GM12878 (cell line): Measurements from ENCODE around the gene OCA2. TPM values are rescaled to one million over a fixed set of nuclear protein-coding genes. Genes with fewer than 3 reads are reported as not detected.

ENCODE experiments used
- ATAC-seq: fragments of 200-7000 bp; cut with Tn5 transposase; 3 replicates; pipeline ENCODE4 v1.9.1; 2020; ENCODE audit warnings: mild to moderate bottlenecking, moderate library complexity
- Bru-seq: library from RNA; stranded (reverse); fragments of 400-500 nt; gene quantifications from one replicate; lab custom pipeline; 2021; lab: Mats Ljungman, UMichigan
- BruChase-seq, 2 experiments: library from RNA; stranded (reverse); fragments of 400-500 nt; gene quantifications; one replicate each; lab custom pipeline; 2021; lab: Mats Ljungman, UMichigan
- BruUV-seq: library from RNA; stranded (reverse); fragments of 400-500 nt; replicated peaks from 2 replicates; lab custom pipeline; 2021; lab: Mats Ljungman, UMichigan
- CTCF ChIA-PET: fragments of 300-600 bp; sonication (Branson Sonifier 250); formaldehyde crosslinking; extraction: SDS; loops from one replicate; lab custom pipeline; 2021; ENCODE audit warnings: inconsistent platforms; lab: Yijun Ruan, JAX
- POLR2A ChIA-PET: fragments of 350-600 bp; formaldehyde crosslinking; extraction: SDS; loops from one replicate; lab custom pipeline; 2021; ENCODE audit warnings: inconsistent platforms; lab: Charles Lee
- RAD21 ChIA-PET: fragments of 300-600 bp; sonication (Branson Sonifier 250); formaldehyde crosslinking; loops from one replicate; lab custom pipeline; 2023; ENCODE audit warnings: antibody characterized with exemption; ENCODE audit not compliant: unreplicated experiment; lab: Charles Lee
- SMC1A ChIA-PET: fragments of 300-600 bp; sonication (Branson Sonifier 250); formaldehyde crosslinking; loops from one replicate; lab custom pipeline; 2023; ENCODE audit not compliant: unreplicated experiment, uncharacterized antibody; lab: Charles Lee
- DNase-seq: peaks from one replicate; pipeline ENCODE4 v3.0.0-alpha.2; 2011; ENCODE audit warnings: low read depth, low spot score
- FAIRE-seq: peaks from 3 replicates; lab custom pipeline; 2011; peaks lifted over from hg19 to GRCh38; lab: Jason Lieb, UNC
- H2AFZ ChIP-seq: 2 replicates; pipeline ENCODE4 v1.6.0; 2011; ENCODE audit warnings: low read depth, low read length, control low read depth; ENCODE audit not compliant: control insufficient read depth
- H3K27ac ChIP-seq: 2 replicates; pipeline ENCODE4 v1.5.1; 2011; ENCODE audit warnings: control low read depth; ENCODE audit not compliant: control insufficient read depth, insufficient read depth
- H3K27me3 ChIP-seq, 2 experiments: replicated peaks in 1 of 2; 2 replicates each; pipeline versions ENCODE4 v1.6.0 to v1.6.1; 2011; ENCODE audit warnings: low read length in 1 of 2; ENCODE audit not compliant: control insufficient read depth in 2 of 2, insufficient read depth in 2 of 2
- H3K36me3 ChIP-seq, 2 experiments: 2 replicates each; pipeline ENCODE4 v1.5.1; 2011; ENCODE audit warnings: low read length in 1 of 2; ENCODE audit not compliant: control insufficient read depth in 2 of 2, insufficient read depth in 2 of 2
- H3K4me1 ChIP-seq: 2 replicates; pipeline ENCODE4 v1.6.1; 2011; ENCODE audit warnings: mild to moderate bottlenecking, low read length, moderate library complexity, mixed read lengths; ENCODE audit not compliant: control insufficient read depth, insufficient read depth
- H3K4me2 ChIP-seq: 2 replicates; pipeline ENCODE4 v1.6.0; 2011; ENCODE audit warnings: control low read depth; ENCODE audit not compliant: control insufficient read depth, insufficient read depth
- H3K4me3 ChIP-seq: fragments of 200-600 bp; sonication (generic); 2 replicates; pipeline ENCODE4 v1.5.1; 2016
- H3K79me2 ChIP-seq: 2 replicates; pipeline ENCODE4 v1.6.0; 2011; ENCODE audit warnings: low read length; ENCODE audit not compliant: control insufficient read depth, insufficient read depth
- H3K9ac ChIP-seq: 2 replicates; pipeline ENCODE4 v1.8.0; 2011; ENCODE audit warnings: low read length, control low read depth, mixed read lengths; ENCODE audit not compliant: control insufficient read depth, insufficient read depth
- H3K9me3 ChIP-seq: replicated peaks from 3 replicates; pipeline ENCODE4 v1.5.1; 2011; ENCODE audit warnings: mild to moderate bottlenecking, low read length; ENCODE audit not compliant: control insufficient read depth, insufficient read depth
- H4K20me1 ChIP-seq: 2 replicates; pipeline ENCODE4 v1.6.0; 2011; ENCODE audit not compliant: control insufficient read depth, insufficient read depth
- CHD1 ChIP-seq: IDR thresholded peaks from 2 replicates; pipeline ENCODE4 v1.6.1; 2012; ENCODE audit warnings: low read depth, low read length, improper control_type of control experiment
- E2F4 ChIP-seq: IDR thresholded peaks from 2 replicates; pipeline ENCODE4 v1.6.1; 2012; ENCODE audit warnings: low read depth, low read length, improper control_type of control experiment
- HSF1 ChIP-seq: fragments of 150-350 bp; IDR thresholded peaks from 2 replicates; pipeline ENCODE4 v1.6.1; 2014; ENCODE audit warnings: mild to moderate bottlenecking, low read depth, low read length
- IKZF2 ChIP-seq, 2 experiments: fragments of 450-650 bp; IDR thresholded peaks; 2 replicates each; pipeline ENCODE4 v1.6.1; 2017; ENCODE audit warnings: mild to moderate bottlenecking in 2 of 2, moderate library complexity in 2 of 2
- NR2F1 ChIP-seq: fragments of 450-650 bp; conservative IDR thresholded peaks from 2 replicates; pipeline ENCODE4 v1.6.1; 2017; ENCODE audit warnings: mild to moderate bottlenecking
- RELA ChIP-seq: fragments of 450-650 bp; IDR thresholded peaks from 2 replicates; pipeline ENCODE4 v1.8.0; 2014; ENCODE audit warnings: borderline replicate concordance; ENCODE audit not compliant: partially characterized antibody
- SMAD5 ChIP-seq: IDR thresholded peaks from 2 replicates; pipeline ENCODE4 v1.6.1; 2016; ENCODE audit warnings: antibody characterized with exemption, low read depth
- SP1 ChIP-seq: IDR thresholded peaks from one replicate; pipeline ENCODE4 v1.6.1; 2011; ENCODE audit warnings: low read depth, low read length
- SPI1 ChIP-seq: IDR thresholded peaks from 2 replicates; pipeline ENCODE4 v1.6.1; 2011; ENCODE audit warnings: low read depth, mild to moderate bottlenecking, low read length, moderate library complexity, borderline replicate concordance; ENCODE audit not compliant: insufficient read depth
- SUPT20H ChIP-seq: IDR thresholded peaks from 2 replicates; pipeline ENCODE4 v1.6.1; 2011; ENCODE audit warnings: low read depth, mild to moderate bottlenecking, low read length, moderate library complexity, borderline replicate concordance; ENCODE audit not compliant: control insufficient read depth
- TCF7 ChIP-seq: IDR thresholded peaks from 2 replicates; pipeline ENCODE4 v1.6.1; 2014; ENCODE audit warnings: antibody characterized with exemption, borderline replicate concordance
- ZNF207 ChIP-seq: fragments of 450-650 bp; IDR thresholded peaks from 2 replicates; pipeline ENCODE4 v1.6.1; 2014; ENCODE audit warnings: antibody characterized with exemption, mild to moderate bottlenecking, borderline replicate concordance
- ZNF217 ChIP-seq: fragments of 450-650 bp; IDR thresholded peaks from 2 replicates; pipeline ENCODE4 v1.6.1; 2017; ENCODE audit warnings: antibody characterized with exemption, mild to moderate bottlenecking
- ZNF384 ChIP-seq: IDR thresholded peaks from 2 replicates; pipeline ENCODE4 v1.6.1; 2012; ENCODE audit warnings: low read depth, mild to moderate bottlenecking, low read length, improper control_type of control experiment, borderline replicate concordance
- WGBS: methylation state at CpG from one replicate; pipeline ENCODE4 v1.1.6; 2016; ENCODE audit warnings: low lambda C conversion rate; ENCODE audit not compliant: insufficient replicate concordance, insufficient coverage; ENCODE audit errors: missing lambda C conversion rate; 5-methylcytosine and 5-hydroxymethylcytosine counted together
- in situ Hi-C: fragments of 300-500 bp; cut with MboI; formaldehyde crosslinking; loops from 9 replicates; pipeline ENCODE4 v1.14.3; 2018; ENCODE audit warnings: mixed read lengths
- intact Hi-C: fragments of 100-400 bp; cut with micrococcal nuclease; formaldehyde crosslinking; loops from one replicate; pipeline ENCODE4 v1.14.2; 2022; ENCODE audit not compliant: unreplicated experiment
- long read RNA-seq, 2 experiments: library from polyadenylated mRNA; unstranded; transcript quantifications; one replicate each; pipeline ENCODE4 v2.0.0, GENCODE V29; 2019 to 2020
- polyA minus RNA-seq, 3 experiments: library from RNA; depleted of rRNA, polyadenylated mRNA; stranded (reverse); fragments of >200 nt; gene quantifications; 2 replicates each; pipeline ENCODE4 v1.2.3, GENCODE V29; 2011
- polyA plus RNA-seq, 11 experiments: library from polyadenylated mRNA; depleted of rRNA in 4 of 11; unstranded in 6 of 11; stranded (reverse) in 5 of 11; fragments of >200 nt; fragmentation: Nextera tagmentation in 4 of 11; fragmentation: Illumina TruSeq in 1 of 11; extraction: Ambion mirVana in 4 of 11; extraction: Trizol in 1 of 11; gene quantifications; 1 replicate in 1 of 11; 2 replicates in 10 of 11; pipeline versions ENCODE4 v1.2.1 to v1.2.3, GENCODE V29; 2011 to 2016; ENCODE audit warnings: inconsistent platforms in 2 of 11, missing spikeins in 2 of 11, low read depth in 1 of 11
- total RNA-seq, 4 experiments: library from RNA; depleted of rRNA in 3 of 4; stranded (reverse); fragments of >200 nt in 3 of 4; fragmentation: Illumina TruSeq in 1 of 4; extraction: Trizol in 1 of 4; gene quantifications; 2 replicates each; pipeline versions ENCODE4 v1.2.1 to v1.2.3, GENCODE V29; 2013 to 2021
- TF ChIP-seq, protein P1 (sequence below): fragments of 450-650 bp; IDR thresholded peaks from 2 replicates; pipeline ENCODE4 v1.6.1; 2017; ENCODE audit warnings: borderline replicate concordance

OCA2 gene
- 0.15 and 0.39 TPM in 2 replicates for total RNA-seq (2013; cell fraction: nucleolus; rRNA removed)
- total RNA-seq (2014; rRNA removed): not detected in 2 replicates
- not detected in 2 replicates for total RNA-seq (2014; rRNA removed; fragmentation: Illumina TruSeq; extraction: Trizol)
- total RNA-seq (2021): not detected in 2 replicates
- polyA plus RNA-seq (2011; ENCODE audit: low read depth): not detected
- polyA plus RNA-seq (2011; rRNA removed): 1.6 and 1.8 TPM in 2 replicates
- 1.8 and 2.3 TPM in 2 replicates for polyA plus RNA-seq (2011; cell fraction: cytosol; rRNA removed)
- 6.7 and 7.8 TPM in 2 replicates for polyA plus RNA-seq (2011; cell fraction: nucleus; rRNA removed)
- polyA plus RNA-seq (2012): 0.04 and 0.11 TPM in 2 replicates
- not detected in 2 replicates for polyA plus RNA-seq (2014; fragmentation: Illumina TruSeq; extraction: Trizol)
- polyA plus RNA-seq (2014; fragmentation: Nextera tagmentation; extraction: Ambion mirVana): under 1 TPM in 1 of 2 experiments, not detected in 1; 0.04 TPM
- not detected in 2 replicates for polyA plus RNA-seq (2014; rRNA removed)
- polyA plus RNA-seq (2016; fragmentation: Nextera tagmentation; extraction: Ambion mirVana): not detected
- polyA minus RNA-seq (2011; rRNA and poly(A)+ RNA removed): 3.8 and 6.2 TPM in 2 replicates
- 0.73 and 1.5 TPM in 2 replicates for polyA minus RNA-seq (2011; cell fraction: cytosol; rRNA and poly(A)+ RNA removed)
- 3.7 and 6.9 TPM in 2 replicates for polyA minus RNA-seq (2011; cell fraction: nucleus; rRNA and poly(A)+ RNA removed)
- Bru-seq, nascent RNA: percentile 25 among the genes with signal in this experiment
- percentile 21 among the genes with signal in this experiment for BruChase-seq, experiment 1, labeled RNA remaining after a 6-hour chase
- percentile 23 among the genes with signal in this experiment for BruChase-seq, experiment 2, labeled RNA remaining after a 2-hour chase
- long read RNA-seq, experiment 1, partial matches to known transcripts: 0 of 1 reads
- long read RNA-seq, experiment 1, other reads (novel, unspliced or antisense): 1 of 1 reads
- long read RNA-seq, experiment 2, partial matches to known transcripts: 8 of 24 reads
- long read RNA-seq, experiment 2, other reads (novel, unspliced or antisense): 16 of 24 reads

GRCh38 chr15:28098766-28099554, at the start of gene OCA2:
Gene OCA2 (minus strand): TSS chr15:28099315. CDS start chr15:28081874, 17,441 bp downstream.
- DNase-seq (no peak), ATAC-seq (no peak), FAIRE-seq (no peak)
- ChIA-PET POLR2A (no interaction called here), SMC1A (no interaction called here), RAD21 (no interaction called here), CTCF (no interaction called here)
- H3K36me3 ChIP-seq: no peaks in the 10 kb centered on the region
- no peak within 1 kb of the TSS for H3K4me3 ChIP-seq
- in situ Hi-C loops (no loop called here), intact Hi-C loops (no loop called here)
- no TSS peak for BruUV-seq
- H3K79me2 ChIP-seq: no peaks in the 10 kb centered on the region
- 23% methylated on average over 28 of the region's 52 CpGs for WGBS
- no peak within 1 kb of the TSS for H3K4me2 ChIP-seq
- no peak within 1 kb of the TSS for H2AFZ ChIP-seq
- H3K9me3 ChIP-seq: no peaks in the 10 kb centered on the region
- H3K27me3 ChIP-seq: peaks cover 17 to 19% of the 10 kb centered on the region in 2 experiments
- peaks cover 6% of the 10 kb centered on the region for H3K4me1 ChIP-seq
- H3K9ac ChIP-seq: no peak within 1 kb of the TSS
- H4K20me1 ChIP-seq: no peaks in the 10 kb centered on the region
- H3K27ac ChIP-seq: no peak within 1 kb of the TSS
- TF ChIP-seq ZNF217: no peak
- TF ChIP-seq HSF1: no peak
- no peak for TF ChIP-seq SUPT20H
- no peak for TF ChIP-seq SP1
- TF ChIP-seq E2F4: no peak
- TF ChIP-seq ZNF384: no peak
- no peak for TF ChIP-seq NR2F1
- no peak for TF ChIP-seq ZNF207
- no peak for TF ChIP-seq IKZF2 (IDR thresholded peaks at IDR 0.05)
- no peak for TF ChIP-seq SPI1
- TF ChIP-seq CHD1: no peak
- no peak for TF ChIP-seq RELA
- TF ChIP-seq, protein P1, sequence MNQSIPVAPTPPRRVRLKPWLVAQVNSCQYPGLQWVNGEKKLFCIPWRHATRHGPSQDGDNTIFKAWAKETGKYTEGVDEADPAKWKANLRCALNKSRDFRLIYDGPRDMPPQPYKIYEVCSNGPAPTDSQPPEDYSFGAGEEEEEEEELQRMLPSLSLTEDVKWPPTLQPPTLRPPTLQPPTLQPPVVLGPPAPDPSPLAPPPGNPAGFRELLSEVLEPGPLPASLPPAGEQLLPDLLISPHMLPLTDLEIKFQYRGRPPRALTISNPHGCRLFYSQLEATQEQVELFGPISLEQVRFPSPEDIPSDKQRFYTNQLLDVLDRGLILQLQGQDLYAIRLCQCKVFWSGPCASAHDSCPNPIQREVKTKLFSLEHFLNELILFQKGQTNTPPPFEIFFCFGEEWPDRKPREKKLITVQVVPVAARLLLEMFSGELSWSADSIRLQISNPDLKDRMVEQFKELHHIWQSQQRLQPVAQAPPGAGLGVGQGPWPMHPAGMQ: no peak
- TF ChIP-seq SMAD5: no peak
- no peak for TF ChIP-seq TCF7
